NT2/D1 (cell line): ENCODE results near the gene SYS1.

Experiments used
- YY1 ChIP-seq: IDR thresholded peaks from 2 replicates; pipeline ENCODE4 v1.6.1; 2011; ENCODE audit not compliant: insufficient read length, insufficient read depth
- ZNF274 ChIP-seq: IDR thresholded peaks from 2 replicates; pipeline ENCODE4 v1.6.1; 2011; ENCODE audit warnings: mild to moderate bottlenecking, low read depth, low read length

- TF ChIP-seq ZNF274 = no peak
- no peak for TF ChIP-seq YY1
These were observed 7.7 kb downstream of the SYS1 start for GRCh38 chr20:45370571-45371160.
